ENCODE measurements around the gene MARCKS.

- TF ChIP-seq, protein P1, sequence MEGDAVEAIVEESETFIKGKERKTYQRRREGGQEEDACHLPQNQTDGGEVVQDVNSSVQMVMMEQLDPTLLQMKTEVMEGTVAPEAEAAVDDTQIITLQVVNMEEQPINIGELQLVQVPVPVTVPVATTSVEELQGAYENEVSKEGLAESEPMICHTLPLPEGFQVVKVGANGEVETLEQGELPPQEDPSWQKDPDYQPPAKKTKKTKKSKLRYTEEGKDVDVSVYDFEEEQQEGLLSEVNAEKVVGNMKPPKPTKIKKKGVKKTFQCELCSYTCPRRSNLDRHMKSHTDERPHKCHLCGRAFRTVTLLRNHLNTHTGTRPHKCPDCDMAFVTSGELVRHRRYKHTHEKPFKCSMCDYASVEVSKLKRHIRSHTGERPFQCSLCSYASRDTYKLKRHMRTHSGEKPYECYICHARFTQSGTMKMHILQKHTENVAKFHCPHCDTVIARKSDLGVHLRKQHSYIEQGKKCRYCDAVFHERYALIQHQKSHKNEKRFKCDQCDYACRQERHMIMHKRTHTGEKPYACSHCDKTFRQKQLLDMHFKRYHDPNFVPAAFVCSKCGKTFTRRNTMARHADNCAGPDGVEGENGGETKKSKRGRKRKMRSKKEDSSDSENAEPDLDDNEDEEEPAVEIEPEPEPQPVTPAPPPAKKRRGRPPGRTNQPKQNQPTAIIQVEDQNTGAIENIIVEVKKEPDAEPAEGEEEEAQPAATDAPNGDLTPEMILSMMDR (IDR thresholded peaks at IDR 0.05; ENCODE audit: poor library complexity) = no peak
- no peak for TF ChIP-seq EZH2 (IDR thresholded peaks at IDR 0.05; ENCODE audit: borderline replicate concordance)
- no peak for TF ChIP-seq EZH2phosphoT487 (IDR thresholded peaks at IDR 0.05; ENCODE audit: low read depth, severe bottlenecking, unreplicated experiment)
Measured at GRCh38 chr6:113809826-113810225, 47.3 kb upstream of the MARCKS start.
